Cardiac ventricle fibroblast (primary cell): Measurements from ENCODE around the gene DEFB116. TPM values are rescaled to one million over a fixed set of nuclear protein-coding genes. Genes with fewer than 3 reads are reported as not detected.

ENCODE experiments used
- total RNA-seq: library from RNA; depleted of rRNA; stranded (reverse); fragments of >200 nt; gene quantifications from 2 replicates; pipeline ENCODE4 v1.2.3, GENCODE V29; 2015

DEFB116 gene, protein sequence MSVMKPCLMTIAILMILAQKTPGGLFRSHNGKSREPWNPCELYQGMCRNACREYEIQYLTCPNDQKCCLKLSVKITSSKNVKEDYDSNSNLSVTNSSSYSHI
- total RNA-seq: not detected in 2 replicates

DNA sequence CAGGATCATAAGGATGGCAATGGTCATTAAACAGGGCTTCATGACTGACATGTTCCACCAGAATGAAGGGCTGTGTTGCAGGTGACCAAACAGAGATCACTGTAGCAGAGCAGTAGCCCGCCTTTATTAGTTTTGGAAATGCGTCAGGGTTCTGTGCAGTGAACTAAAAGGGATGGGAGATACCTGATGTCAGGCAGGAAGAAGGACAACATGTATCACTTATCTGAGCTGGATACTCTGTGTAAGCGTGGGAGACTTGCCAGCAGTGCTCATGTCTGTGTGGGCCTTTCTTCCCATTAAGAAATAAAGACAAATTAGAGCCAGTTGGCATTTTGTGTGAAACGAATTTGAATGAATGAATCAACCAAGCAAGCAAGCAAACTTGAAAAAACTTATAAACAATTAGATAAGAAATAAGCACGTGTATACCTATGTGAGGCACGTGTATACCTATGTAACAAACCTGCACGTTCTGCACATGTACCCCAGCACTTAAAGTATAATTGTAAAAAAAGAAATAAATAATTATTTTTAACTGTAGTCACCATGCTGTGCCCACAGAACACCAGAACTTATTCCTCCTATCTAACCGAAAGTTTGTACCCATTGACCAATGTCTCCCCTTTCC lies at the start of gene DEFB116:
TSS of gene DEFB116 (minus strand) at position 51 of the 628 bp plus-strand sequence. CDS start at position 51, 0 bp downstream.

GRCh38 chr20:31257364-31257763 lies 51.0 kb downstream of the DEFB116 start, which contains the start of gene DEFB115:
TSS of gene DEFB115 (plus strand) at chr20:31257664. CDS start at chr20:31257664, 0 bp downstream.

Other genes starting within 250 kb of the DEFB116 start
- gene DEFB115, start 50.9 kb downstream of the DEFB116 start, total RNA-seq: not detected in 2 replicates
- not detected in 2 replicates for gene DEFB118, start 60.0 kb upstream of the DEFB116 start, total RNA-seq
- gene DEFB119, start 82.0 kb upstream of the DEFB116 start, total RNA-seq: not detected in 2 replicates
- not detected in 2 replicates for gene DEFB121, start 97.6 kb upstream of the DEFB116 start, total RNA-seq
- gene DEFB123, start 132.0 kb upstream of the DEFB116 start, total RNA-seq: not detected in 2 replicates
- gene DEFB124, start 166.5 kb upstream of the DEFB116 start, total RNA-seq: not detected in 2 replicates
- 0.44 and 1.2 TPM in 2 replicates for gene REM1, start 166.7 kb upstream of the DEFB116 start, total RNA-seq
- gene HM13, start 205.9 kb upstream of the DEFB116 start, total RNA-seq: 126 and 143 TPM in 2 replicates